GM21786 (cell line): ENCODE results near the gene CBX8.
"Not testable (repeated sequence)": the region's sequence is repeated elsewhere in the genome, so short reads cannot be mapped to it uniquely, and the experiment has no call there.

Experiments used
- ATAC-seq: cut with Tn5 transposase; IDR thresholded peaks from one replicate; pipeline ENCODE4 v1.9.1; 2021; ENCODE audit not compliant: unreplicated experiment

The CBX8 gene

DNA sequence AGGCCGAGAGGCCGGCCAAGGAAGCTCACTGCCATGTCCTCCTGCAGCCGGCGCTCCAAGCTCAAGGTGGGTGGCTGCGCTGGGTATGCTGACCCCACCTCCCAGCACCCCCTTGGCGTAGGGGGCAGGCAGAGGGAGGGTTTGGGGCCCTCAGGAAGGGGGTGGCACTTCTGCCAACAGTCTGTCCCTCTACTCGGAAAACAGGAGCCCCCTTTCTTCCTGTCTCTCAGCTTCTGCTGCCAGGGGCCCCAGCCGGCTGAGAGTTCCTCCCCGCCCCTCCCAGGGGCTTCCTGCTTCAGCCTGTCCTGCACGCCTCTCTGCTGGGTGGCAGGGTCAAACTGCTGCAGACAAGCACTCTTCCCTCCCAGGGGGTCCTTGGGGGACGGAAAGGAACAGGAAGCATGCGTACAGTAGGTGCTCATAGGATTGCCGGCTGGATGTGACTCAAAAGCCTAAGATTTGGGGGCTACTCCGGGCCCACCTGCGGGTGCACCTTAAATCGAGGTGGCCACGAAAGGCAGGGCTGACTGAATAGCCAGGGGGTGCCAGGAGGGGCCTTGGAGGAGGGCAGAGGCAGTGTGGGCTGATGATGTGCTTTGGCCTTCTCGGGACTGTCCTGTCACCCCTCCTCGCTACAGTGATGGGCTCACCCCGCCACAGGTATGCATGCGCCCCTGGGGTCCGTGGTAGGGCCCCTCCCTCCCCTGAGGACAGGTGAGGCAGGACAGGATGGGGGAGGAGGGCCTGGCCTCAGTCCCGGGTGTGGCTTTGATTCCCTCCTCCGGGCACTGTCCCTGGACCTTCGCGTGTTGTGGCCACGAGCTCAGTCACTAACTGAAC is 14.9 kb downstream of the CBX8 start:
- no peak for ATAC-seq

DNA sequence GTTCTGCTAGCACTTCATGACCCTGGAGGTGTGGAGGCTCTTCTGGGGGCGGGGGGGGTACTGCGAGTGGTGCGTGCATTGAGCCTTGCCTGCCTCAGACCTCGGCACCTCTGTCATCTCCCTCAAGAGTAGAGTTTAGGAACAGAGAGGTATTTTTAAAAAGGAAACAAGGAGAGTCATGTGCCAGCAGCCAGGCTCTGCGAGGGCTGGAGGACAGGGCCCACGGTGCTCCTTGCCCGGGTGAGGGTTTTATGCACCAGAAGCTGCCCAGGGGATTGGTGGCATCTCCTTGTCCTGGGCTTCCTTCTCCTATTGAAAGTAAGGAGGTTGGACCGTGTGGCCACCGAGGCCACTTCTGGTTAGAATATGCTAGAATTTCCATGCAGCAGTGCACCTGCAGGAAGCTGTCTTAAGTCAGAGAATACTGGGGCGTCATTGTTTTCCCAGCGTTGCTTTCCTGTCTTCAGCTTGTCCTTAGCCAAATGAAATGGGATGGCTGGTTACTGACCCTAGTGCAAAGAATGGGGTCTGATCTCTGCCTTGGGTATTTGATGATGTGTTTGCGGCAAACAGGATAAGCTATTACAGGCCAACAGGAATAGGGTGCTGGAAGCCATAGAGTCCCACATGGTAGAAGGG is 15.7 kb downstream of the CBX8 start:
- no peak for ATAC-seq

DNA sequence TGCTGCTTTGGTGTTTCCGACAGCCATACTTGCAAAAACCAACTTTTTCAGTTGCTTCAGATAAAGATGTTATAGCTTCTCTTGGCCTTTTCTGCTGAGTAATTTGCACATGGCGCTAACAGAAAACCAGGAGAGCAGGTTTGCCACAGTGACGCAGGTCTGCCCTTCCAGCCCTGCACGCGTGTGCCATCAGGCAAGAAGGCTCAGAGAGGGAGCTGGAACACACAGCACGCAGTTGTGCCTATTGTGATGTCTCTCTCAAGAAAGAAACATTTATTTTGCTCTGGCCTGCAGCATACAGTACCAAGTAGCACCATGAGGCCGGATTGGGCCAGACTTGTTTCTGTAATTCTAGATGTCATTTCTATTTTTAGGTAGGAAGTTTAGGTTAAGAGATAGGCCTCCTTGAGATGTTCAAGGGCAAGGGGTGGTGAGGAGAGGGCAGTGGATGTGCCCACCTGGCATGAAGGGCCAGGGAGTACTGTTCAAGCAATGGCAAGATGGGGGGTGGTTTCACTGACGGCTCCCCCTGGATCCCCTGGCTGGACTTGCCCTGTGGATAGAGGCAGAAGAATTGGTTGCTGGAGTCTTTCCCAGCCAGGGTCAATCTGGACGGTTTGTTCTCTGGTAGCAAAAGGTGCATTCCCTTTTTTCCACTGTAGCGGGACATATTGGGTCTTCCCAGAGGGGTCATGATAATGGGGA is 17.1 kb downstream of the CBX8 start:
- ATAC-seq: no peak

DNA sequence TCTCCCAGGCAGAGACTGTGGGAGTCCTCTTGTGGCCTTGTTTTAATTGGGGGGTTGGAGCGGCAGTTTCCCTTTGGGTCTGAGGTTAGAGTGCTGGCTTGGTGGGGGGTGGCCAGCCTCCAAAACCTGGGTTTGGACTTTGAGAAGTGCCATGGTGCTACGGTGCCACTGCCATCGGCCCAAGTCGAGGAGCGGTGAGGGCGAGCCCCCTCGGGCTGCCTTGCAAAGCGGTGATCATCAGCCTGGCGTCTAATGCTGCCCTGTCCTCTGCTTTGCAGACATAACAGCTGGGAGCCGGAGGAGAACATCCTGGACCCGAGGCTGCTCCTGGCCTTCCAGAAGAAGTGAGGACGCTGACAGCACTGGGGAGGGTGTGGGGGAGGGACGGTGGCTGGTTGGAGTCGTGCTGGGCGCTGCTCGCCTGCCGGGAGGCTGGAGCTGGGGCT is 17.8 kb downstream of the CBX8 start:
- ATAC-seq: no peak

DNA sequence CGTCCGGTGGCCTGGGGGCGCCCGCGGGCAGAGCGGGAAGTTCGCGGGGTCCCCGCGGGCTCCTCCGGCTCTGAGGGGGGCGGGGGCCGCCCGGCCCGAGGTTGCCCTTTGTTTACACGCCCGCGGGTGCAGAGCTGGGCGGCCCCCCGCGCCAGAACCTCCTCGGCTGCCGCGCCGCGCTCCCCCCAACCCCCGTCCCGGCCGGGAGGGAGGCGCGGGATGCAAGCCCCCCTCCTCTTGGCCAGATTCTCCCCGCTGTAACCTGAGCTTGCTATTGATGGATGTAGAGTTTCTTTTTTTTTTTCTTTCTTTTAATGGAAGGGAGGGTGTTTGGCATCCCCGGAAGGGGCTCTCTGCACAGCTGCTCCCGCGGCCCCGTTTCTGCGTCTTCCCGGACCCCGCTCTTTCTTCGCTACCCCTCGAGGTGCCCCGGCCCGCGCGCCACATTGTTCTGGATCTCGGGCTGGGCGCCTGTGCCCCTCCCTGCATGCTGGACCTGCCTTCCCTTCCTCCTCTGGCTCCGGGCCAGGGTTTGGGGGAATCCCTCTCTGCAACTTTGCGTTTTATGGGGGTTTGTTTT is 18.3 kb downstream of the CBX8 start:
- ATAC-seq: no peak

DNA sequence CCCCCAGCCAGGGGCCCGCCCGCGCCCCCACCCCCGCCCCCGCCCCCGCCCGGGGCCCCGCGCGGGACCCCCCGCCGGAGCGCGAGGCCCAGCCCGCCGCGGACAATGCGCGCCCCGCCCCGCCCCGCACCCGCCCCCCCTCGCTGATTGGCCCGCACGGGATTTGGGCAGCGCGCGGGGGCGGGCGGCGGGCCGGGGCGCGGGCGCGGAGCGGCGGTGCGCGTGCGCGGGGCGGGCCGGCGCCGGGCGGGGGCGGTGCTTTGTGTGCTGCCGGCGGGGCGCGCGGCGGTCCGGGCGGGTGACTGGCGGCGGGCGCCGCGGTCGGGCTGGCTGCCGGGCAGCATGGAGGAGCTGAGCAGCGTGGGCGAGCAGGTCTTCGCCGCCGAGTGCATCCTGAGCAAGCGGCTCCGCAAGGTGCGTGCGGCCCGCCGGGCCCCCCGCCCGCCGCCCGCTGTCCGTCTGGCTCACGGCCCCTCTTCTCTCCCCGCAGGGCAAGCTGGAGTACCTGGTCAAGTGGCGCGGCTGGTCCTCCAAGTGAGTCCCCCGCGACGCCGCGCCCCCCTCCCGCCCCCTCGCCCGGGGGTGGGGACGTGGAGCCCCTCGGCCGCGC is 18.9 kb downstream of the CBX8 start, which contains the start of gene CBX2:
TSS of gene CBX2 (plus strand) at position 255 of the 610 bp plus-strand sequence. CDS start at position 343, 88 bp downstream.
- ATAC-seq: peak; percentile 56

DNA sequence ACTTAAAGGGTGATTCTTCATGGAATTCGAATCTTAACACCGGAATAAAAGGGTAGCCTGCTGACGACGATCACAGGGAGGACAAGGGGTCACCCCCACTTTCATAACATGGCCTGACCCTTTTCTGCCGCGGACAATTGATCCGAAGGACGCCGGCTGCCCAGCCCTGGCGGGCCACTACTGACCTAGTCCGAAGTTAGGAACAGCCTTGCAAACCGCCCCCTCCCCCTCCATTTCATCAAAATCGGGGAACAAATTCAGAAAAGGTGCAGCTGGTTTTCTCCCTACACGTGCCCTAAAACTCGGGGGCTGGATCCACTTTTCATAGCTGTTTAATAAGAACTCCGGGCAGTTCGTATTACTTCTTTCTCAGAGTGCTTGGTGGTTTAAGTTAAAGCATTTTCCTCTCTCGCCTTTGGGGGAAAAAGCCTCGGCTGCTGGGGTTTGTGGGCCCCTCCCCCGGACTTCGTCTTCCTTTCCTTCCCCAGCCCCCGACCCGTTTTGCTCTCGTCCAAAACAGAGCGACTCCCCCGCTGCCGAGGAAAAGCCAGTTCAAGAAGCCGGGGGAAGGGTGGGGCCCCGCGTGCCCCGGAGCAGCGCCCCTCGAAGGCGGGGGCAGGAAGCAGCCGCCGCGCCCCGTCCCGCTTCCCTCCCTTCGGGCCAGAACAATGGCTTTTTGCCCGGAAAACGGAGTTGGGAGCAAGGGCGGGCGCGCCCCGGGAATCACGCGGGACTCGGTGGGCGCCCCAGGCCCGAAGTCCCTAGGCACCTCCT is 19.6 kb downstream of the CBX8 start:
- ATAC-seq: peak; percentile 15

DNA sequence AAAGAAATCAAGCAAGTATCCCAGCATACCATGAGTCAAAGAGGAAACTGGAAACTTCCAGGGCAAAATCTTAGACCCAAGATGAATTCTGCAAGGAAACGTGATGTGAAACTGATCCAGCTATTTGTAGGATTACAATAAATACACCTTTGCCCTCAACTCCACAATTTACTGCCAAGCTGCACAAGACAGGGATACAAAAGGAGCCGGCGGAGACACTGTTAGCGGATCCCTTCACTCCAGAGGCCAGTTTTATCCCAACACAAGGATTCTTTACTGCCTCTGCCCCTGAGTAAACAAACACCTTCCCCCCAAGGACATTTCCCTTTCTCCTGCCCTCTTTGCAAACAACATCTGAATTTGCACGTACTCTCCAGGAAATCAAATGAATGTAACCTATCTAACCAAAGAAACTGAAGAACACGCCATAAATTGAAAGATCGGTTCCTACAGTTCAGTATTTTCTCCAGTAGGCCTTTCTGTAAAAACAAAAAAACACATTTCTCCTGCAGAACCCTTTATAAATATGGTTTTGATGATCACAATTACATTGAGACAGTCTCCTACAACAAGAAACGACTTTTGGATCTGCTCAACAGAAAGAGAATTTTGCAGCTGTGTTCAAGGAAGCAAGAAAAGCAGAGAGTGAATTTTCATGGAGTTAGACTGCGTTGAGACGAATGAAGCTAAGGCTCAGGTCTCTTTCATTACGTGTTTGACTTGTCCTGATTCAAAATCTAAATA is 20.3 kb downstream of the CBX8 start:
- no peak for ATAC-seq

DNA sequence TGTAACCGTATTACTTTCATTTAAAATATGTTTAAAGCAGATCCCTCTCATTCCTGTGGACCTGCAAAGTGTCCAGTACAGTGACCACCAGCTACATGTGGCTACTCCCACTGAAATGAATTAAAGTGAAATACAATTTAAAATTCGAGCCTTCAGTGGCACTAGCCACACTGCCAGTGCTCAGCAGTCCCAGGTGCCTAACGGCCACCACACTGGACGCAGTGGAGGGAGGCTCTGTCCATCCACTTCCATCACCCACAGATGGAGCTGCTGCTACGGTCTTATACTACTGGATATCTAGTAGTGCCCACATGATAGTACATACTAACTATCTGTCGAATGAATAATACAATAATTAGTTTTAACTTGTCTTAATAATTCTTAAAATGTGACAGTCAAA is 21.2 kb downstream of the CBX8 start:
- no peak for ATAC-seq

DNA sequence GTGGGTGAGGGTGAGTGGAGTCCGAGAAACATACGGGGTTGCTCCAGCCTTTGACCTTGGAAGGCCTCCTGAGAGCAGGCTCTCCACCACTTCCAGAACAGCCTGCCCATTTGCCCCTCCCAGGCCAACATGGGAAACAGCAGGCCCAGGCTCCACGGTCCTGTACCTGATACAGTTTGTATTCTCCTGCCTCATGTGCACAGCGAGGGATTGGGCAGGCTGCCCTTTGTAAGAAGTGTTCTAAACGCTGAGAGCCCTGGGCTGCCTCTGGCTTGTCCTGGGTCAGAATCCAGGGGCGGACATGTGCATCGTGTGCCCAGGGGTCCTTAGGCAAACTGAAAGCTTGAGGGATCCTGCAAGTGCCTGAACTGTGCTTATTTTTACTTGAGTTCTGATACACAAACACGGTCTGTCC is 22.3 kb downstream of the CBX8 start:
- no peak for ATAC-seq

DNA sequence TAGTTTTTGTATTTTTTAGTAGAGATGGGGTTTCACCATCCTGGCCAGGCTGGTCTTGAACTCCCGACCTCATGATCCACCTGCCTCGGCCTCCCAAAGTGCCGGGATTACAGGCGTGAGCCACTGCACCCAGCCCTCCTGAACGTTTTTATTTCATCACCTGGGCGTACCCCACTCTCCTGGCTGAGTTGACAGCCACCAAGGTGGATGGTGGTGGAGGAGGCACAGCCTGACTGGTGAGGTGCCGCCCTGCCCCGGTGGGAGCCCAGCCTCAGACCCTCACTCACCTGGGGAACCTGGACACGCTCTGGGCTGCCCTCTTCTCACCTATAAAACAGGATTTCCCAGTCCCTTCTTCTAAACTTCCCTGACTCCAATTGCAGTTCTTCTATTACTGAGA is 24.2 kb downstream of the CBX8 start:
- ATAC-seq: not testable (repeated sequence)

DNA sequence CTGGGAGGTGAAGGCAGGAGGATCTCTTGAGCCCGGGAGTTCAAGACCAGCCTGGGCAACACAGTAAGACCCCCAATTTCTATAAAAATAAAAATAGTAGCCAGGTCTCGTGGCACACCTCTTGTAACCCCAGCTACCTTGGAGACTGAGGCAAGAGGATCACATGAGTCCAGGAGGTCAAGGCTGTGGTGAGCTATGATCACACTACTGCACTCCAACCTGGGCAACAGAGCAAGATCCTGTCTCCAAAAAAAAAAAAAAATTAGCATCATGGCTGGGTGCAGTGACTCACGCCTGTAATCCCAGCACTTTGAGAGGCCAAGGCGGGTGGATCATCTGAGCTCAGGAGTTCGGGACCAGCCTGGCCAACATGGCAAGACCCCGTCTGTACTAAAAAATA is 25.6 kb downstream of the CBX8 start:
- ATAC-seq: no peak

DNA sequence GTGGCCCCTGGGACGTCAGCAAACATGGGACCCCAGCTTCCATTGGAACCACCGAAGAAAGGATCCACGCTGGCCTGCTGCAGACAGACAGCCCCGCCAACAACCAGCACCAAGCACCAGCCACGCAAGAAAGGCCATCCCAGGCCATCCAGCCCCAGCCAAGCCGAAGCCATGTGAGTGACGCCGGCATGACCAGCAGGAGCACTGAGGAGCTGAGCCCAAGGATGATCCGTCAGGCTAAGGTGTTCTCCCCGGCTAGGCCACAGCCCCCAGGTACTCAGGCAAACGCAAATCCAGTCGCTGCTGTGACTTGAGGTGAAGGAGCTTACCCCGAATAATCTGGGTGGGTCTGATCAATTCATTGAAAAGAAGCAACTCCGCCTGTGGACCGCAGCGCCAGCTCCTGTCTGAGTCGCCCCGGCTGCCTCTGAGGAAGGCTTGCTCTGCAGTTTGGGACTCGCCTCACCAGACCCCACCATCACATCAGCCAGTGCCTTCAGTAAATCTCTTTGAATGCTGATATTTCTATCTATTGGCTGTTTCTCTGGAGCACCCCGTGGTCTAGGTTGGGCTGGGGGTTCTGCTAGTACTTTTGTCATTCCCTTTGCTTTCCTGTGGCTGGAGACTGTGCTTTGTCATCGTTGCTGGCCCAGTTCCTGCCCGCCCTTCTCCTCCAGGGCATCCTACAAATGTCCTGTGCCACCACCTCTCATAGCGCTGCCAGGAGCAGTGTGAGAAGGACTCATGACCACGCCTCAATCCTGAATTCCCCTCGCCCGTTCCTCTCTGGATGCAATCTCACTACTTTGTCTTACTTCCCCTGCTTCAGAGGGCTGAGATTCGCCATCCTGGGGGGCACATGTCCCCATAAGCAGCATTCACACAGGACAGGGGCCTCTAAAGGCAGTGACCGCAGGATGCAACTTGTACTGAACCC is 27.0 kb downstream of the CBX8 start:
- ATAC-seq: no peak

DNA sequence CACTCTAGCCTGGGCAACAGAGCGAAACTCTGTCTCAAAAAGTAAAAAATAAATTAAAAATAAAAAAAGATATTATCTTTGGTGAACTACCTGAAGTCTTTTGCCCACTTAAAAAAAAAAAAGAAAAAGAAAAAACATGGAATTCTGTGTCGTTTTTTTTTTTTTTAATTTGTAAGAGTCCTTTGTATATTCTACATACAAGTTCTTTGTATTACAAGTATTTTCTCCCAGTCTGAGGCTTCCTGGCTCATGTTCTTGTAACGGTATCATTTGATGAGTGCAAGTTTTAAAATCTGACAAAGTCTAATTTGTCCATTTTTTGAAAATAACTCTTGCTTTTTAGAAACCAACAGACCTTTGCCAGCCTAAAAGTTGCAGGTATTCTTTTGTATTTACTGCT is 31.2 kb downstream of the CBX8 start:
- ATAC-seq: no peak

DNA sequence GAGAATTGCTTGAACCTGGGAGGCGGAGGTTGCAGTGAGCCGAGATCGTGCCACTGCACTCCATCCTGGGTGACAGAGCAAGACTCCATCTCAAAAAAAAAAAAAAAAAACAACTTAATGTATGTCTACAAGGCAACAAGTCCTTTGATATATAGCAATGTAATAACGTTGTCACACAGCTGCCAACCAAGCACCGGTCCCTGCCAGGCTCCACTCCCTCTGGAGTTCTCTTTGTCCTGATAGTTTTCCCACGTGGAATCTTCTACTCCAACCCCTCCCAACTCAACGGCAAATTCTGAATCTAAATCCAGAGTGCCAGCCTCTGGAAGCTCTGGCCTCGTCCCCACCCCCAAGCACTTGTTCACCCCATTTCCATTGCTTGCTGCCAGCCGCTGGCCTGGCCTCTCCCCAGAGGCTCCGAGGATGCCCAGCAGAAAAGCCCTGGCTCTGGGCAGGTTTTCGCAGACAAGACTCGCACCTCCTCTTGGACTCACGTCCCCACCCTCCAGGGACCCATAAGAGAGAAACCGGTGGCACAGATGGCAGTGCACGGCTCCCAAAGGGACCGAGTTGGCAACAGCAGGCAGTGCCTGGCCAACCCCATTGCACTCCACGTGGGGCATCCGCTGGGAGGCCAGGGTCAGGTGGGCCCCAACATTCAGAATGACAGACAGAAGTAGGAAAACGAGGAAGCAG is 34.8 kb downstream of the CBX8 start:
- ATAC-seq: no peak

DNA sequence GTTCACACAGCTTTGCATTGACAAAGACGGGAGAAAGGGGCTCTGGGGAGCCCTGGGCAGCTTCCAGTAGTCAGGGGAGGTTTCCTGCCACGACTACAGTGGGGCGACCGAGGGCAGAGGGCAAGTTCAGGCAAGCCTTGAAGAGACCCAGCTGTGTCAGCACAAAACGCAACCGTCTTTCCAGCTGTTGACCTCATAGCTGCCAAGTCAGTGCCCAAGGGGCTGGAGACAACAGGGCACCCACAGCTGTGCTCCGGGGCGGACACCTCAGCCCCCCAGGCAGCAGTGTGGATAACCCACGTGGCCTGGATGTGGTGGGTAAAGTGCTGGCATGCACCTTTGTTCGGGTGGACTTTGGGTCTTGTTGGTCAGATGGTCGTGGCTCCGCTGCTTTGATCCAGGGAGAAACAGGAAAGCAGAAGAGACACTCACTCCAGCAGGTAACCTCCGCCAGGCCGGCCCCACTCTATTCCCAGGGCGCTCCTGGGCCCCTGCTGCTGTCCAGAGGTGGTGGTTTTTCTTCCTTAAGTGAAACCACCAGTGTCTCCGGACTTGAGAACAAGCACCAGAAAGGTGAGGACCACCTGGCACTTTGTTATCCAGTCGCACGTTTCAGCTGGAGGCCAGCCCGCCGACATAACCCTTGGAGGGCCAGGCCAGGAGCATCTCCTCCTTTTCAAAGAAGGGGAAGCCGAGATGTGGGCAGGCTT is 36.5 kb downstream of the CBX8 start:
- no peak for ATAC-seq

DNA sequence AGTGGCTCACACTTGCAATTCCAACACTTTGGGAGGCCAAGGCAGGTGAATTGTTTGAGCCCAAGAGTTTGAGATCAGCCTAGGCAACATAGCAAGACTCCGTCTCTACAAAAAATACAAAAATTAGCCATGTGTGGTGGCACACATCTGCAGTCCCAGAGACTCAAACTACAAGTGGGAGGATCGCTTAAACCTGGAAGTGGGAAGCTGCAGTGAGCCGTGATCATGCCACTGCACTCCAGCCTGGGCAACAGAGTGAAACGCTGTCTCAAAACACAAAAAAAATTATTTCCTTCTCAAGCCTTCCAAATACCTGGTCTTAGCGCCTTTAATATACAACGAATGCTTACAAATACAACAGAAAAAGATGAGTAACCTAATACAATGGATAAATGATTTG is 38.6 kb downstream of the CBX8 start:
- no peak for ATAC-seq
